Skin epidermis (tissue), 12 donors: Measurements from ENCODE around the gene GRIN2A.

Experiments
- H3K27ac ChIP-seq, 21 experiments: fragments of 200-600 bp; sonication (generic) in 11 of 21; one replicate each; pipeline ENCODE4 v1.5.0; 2020; ENCODE audit warnings: mild to moderate bottlenecking in 3 of 21, inconsistent platforms in 2 of 21, moderate library complexity in 2 of 21
- H3K4me3 ChIP-seq, 7 experiments: fragments of 200-600 bp; sonication (generic) in 2 of 7; one replicate each; pipeline ENCODE4 v1.5.0; 2020; ENCODE audit warnings: inconsistent platforms in 2 of 7, mild to moderate bottlenecking in 2 of 7, moderate library complexity in 1 of 7

The GRIN2A gene

DNA sequence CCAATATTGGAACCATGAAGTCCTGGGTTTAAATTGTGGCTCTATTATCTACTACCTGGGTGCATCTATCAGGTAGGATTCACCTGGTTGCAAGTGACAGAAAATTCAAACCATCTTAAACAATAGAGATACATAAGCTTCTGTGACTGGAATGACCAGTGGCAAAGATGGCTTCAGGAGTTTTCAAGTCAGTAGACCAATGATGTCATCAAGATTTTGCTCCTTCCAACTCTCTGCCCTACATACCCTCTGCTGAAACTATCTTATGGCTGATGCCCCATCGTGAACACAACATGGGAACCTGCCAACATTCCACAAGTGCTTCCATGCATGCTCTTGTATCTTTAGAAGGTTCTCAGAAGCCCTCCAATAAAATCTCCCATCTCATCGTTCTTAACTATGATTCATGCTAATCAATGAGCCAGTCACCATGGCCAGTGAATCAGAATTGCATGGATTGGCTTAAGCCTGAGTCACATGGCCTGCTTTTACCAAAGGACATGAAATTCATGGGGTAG, 180.9 kb downstream of the GRIN2A start:
- no peak overlapping the region for H3K4me3 ChIP-seq
- H3K27ac ChIP-seq: no peak overlapping the region

DNA sequence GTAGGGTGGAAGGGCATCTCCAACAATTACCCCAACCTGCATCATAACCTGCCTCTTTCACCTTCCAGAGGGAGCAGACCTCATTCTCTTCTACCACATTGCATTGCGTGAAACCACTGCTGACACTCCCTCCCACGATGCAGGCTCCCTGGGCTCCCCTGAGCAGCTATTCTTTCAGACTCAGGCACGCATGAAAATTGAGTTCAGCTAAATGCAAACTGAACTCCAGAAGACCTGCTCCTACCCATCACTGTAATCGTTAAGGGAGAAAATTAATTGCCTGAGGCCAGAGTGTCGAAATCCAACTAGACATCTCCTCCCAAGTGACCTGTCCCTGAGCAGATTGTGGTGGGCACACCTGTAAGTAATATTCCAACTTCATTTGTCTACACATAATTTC, 186.0 kb downstream of the GRIN2A start:
- no peak overlapping the region for H3K4me3 ChIP-seq
- no peak overlapping the region for H3K27ac ChIP-seq

DNA sequence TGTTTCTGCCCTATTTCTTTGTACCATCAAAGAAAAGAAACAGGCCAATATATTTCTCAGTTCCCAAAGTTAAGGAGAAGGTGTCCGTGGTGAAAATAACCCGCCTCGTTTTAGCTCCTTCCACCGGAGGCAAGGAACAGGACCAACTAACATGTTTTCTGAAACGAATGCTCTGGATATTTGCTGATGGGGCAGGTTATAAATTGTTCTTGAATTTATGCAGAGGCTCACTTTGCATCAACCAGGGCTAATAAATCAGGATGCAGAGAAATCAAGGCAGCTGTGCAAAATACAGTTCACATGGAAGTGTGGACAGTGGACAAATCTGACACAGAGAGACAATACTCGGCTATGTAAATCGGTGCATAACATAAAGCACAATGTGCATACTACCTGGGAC, 189.8 kb downstream of the GRIN2A start:
- no peak overlapping the region for H3K27ac ChIP-seq

DNA sequence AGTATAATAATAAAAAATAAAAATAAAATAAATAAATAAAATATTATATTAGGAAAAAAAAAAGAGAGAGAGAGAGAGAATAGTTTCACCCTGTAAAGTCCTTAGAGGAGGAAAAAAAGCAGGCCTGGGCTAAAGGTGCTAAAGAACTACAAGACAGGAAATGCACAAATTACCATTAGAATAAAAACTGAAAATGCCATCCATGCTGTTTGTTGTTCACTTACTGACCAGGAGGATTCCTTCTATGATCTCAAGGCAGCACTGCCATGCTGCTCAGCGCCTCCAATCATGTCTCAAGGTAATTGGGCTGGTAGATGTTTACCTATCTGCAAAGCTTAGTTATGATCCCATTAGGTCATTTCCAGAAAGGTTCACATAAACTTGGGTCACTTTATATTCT, 201.2 kb downstream of the GRIN2A start:
- Histone ChIP-seq H3K27ac (no peak overlapping the region), H3K4me3 (no peak overlapping the region)

More for the DNA sequence above, 189.8 kb downstream of the GRIN2A start:
- H3K4me3 ChIP-seq: no peak overlapping the region

DNA sequence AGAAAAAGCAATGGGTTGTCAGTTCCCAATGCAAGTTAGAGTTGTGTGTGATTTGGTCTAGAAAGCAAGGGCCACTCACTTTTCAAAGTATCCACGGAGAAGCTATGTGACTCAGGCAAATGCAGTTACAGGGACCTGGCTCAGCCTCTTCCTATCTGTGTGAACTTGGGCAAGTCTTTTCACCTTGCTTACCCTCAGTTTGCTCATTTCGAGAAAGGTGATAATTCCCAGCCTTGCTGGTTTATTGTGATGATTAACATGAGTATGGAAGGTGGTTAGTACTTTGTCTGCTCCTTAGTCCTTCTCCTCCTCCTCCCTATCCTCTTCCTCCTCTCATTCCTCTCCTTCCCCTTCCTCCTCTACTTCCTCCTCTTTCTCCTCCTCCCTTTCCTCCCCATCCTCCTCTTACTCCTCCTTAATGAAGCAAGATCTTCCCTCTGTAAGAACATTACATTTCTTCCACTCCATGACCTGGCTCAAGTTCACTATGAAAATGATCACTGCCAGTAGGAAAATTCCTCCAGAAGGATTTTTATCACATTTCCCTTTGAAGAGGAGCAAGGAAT, 204.0 kb downstream of the GRIN2A start:
- Histone ChIP-seq H3K4me3 (no peak overlapping the region), H3K27ac (no peak overlapping the region)

DNA sequence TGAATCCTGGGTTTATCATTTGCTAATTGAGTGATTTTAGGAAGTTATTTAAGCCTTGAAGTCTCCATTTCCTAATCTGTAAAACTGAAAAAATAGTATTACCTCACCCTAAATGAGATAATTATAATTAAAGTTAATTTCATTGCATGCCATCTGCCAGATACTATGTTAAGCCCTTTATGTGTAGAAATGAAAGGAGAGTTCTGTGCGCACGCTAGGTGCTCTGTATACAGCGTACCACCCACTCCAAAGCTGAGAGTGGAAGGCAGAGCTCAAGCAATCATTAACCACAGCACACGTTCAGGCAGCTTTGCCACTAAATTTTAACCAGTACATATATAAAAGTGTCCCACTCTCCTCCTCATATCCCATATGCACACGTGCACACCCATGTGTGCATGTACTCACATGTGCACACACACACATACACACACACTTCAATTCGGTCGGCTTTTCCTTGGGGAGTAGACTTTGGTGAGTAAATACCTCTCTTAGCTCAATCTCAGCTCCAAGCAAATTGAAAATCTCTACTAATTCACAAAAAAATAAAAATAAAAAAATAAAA, 204.8 kb downstream of the GRIN2A start:
- no peak overlapping the region for H3K4me3 ChIP-seq
- no peak overlapping the region for H3K27ac ChIP-seq

DNA sequence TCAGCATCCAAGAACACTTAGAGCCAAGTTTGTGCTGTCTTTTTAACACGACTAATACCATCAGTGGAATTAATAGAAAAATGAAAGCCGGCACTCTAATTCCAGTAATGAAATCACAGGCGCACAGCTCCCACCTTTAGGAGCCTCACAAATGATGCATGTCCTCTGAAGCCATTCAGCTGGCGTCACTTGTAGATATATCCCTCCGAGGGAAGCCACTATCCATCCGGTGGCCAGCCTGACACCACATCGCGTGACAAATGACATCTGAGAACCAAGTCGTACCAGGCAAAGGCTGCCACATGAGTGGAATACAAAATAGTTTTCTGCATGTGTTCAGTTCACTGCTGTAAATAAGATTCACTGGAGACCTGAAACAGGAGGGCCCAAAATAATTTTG, 205.6 kb downstream of the GRIN2A start:
- H3K4me3 ChIP-seq: no peak overlapping the region
- H3K27ac ChIP-seq: no peak overlapping the region

DNA sequence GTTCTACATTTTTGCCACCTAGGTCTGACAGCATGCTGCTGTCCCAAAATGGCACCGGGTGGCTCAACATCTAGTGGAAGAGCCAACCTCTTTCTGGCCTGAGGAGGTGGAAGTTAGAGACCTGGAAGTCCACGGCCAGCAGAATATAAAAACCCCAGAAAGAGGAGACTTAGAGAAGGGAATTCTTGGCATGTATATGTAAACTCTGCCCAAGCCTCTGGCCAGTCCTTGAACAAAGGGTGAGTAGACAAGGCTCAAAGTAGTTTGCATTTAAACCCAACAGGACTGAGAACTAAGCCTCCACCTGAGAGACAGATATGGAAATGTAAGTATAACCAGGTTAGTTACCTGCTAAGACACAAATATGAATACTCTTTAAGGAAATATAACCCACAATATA, 210.3 kb downstream of the GRIN2A start:
- Histone ChIP-seq H3K27ac (no peak overlapping the region), H3K4me3 (no peak overlapping the region)

DNA sequence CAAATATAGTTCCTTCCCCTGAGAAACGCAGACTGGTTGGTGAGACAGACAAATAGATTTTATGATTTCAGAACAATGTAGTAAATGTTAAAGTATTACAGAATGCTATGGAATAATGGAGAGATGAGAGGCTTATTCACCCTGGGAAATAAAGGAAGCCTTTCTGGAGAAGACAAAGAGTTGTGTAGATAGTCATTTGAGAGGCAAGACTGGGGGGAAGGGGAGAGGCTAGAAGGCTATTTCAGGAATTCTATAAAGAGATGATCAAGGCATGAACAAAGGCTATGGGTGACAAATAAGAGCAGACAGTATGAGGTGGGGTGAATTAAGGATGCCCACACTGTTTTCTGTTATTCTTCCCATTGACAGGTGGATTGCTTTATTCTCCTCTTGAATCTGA, 211.4 kb downstream of the GRIN2A start:
- Histone ChIP-seq H3K4me3 (no peak overlapping the region), H3K27ac (no peak overlapping the region)

DNA sequence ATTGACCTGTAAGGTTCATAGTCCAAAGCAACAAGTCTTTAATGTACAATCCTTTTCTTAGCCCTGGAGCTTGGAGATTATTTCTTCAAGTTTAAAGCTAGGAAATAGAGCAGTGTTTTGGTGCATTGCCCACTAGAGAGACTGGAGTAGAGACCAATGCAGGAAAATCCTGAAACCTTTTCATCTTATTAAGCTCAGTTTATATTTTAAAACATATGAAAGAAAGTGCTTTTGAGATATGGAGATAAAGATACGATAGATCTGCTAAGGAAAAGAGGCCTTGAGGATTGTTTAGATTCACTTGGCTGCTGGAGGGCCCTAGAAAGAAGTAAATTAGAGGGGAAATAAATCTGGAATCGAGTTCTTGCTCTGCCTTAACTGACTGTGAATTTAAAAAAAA, 212.0 kb downstream of the GRIN2A start:
- H3K27ac ChIP-seq: no peak overlapping the region
- H3K4me3 ChIP-seq: no peak overlapping the region

DNA sequence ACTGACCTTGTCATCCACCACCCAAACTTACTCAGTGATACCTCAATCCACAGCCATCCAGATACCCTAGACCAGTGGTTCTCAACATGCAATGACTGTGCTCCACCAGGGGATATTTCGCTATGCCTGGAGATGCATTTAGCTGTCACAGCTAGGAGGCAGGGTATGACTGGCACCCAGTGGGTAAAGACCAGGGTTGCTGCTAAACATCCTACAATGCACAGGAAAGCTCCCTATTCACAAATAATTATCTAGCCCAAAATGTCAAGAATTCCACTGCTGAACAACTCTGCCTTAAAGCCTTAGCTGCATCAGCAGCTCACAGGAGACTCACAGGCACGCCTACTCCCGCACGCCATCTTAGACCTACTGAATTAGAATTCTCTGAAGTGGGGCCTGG, 212.6 kb downstream of the GRIN2A start:
- Histone ChIP-seq H3K27ac (no peak overlapping the region), H3K4me3 (no peak overlapping the region)

DNA sequence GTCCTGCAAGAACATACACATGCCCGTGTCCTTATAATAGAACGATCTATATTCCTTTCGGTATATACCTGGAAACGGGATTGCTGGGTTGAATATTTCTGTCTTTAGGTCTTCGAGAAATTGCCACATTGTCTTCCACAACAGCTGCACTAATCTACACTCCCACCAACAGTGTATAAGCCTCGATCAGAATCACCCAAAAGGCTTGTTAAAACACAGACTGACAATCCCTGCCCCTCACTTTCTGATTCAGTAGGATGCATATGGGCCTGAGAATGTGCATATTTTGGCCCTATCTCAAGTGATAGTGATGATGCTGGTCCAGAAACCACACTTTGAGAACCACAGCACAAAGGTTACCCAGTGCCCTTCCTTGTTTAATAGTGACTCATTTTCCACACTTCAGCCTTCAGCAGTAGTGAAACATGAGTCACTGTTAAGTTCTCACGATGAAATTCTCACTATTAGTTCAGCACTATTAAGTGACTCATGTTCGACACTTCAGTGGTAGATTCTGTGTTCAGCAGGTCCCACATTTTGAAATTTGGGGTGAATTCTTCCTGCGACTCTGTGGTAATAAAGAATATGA, 215.6 kb downstream of the GRIN2A start:
- H3K27ac ChIP-seq: no peak overlapping the region

DNA sequence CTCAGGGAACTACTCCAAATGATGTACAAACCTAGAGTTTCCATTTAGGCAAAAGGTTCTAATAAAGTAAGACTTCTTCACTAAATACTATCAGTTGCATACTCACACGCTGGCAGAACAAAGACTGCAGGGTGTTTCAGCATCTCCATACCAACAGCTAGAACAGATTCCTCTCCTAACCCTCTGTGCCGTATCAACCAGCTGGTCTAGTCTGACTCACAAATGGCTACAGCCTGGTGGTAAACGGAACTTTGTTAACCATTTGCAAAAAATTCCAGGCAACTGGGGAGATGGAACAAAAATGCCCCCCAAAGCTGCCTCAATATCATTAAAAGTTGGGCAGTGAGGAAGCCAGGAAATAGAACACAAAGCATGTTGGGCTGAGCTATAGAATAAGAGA, 217.1 kb downstream of the GRIN2A start:
- Histone ChIP-seq H3K4me3 (no peak overlapping the region), H3K27ac (no peak overlapping the region)

More for the DNA sequence above, 215.6 kb downstream of the GRIN2A start:
- H3K4me3 ChIP-seq: no peak overlapping the region

DNA sequence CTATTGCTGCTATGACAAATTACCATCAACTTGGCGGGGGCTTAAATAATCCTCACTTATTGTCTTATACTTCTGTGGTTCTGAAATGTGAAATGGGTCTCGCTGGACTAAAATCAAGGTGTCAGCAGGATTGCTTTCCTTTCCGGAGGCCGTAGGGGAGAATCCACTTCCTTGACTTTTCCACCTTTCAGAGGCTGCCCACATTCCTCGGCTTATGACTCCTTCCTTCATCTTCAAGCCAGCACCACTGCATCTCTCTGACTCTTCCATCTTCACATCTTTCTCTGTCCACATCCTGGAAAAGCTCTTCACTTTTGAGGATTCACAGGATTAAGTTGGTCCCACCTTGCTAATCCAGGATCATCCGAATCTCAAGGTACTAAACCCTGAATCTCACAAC, 217.8 kb downstream of the GRIN2A start:
- H3K27ac ChIP-seq: no peak overlapping the region
- H3K4me3 ChIP-seq: no peak overlapping the region

DNA sequence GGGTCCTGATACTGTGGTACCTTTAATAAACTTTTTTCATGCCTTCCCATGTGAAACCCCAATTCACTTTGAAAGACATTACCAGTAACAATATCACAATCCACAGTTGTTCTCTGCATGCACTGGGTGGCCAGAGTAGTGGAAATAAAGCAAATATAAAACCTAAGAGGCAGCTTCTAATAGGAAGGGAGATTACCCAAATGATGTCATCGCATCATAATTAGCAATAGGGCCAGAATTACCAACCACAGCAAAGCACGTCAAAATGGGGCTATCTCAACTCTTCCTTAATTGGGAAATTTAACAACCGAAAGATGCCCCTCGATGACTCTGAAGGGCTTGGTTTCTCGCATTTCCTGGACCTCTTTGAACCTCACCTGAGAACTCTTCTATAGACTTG, 224.8 kb downstream of the GRIN2A start:
- H3K4me3 ChIP-seq: no peak overlapping the region

DNA sequence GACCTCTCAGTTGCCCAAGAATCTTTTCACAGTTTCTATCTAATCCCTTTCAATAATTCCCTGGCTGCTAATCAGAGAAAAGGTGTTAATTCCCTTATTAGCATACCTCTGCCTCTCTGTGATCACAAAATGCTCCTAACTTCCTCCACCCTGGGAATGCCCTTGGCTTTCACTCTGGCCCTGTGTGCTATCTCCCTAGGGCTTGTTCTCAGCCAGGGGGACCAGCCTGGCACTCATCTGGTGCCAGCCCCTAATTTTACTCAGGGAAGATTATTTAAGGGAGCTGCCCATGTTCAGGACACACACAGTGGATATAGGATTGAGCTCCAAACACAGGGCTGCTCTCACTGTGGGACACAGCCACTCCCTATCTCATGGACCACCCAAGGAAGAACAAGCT, 225.2 kb downstream of the GRIN2A start:
- H3K4me3 ChIP-seq: no peak overlapping the region
- no peak overlapping the region for H3K27ac ChIP-seq

More for the DNA sequence above, 224.8 kb downstream of the GRIN2A start:
- no peak overlapping the region for H3K27ac ChIP-seq

DNA sequence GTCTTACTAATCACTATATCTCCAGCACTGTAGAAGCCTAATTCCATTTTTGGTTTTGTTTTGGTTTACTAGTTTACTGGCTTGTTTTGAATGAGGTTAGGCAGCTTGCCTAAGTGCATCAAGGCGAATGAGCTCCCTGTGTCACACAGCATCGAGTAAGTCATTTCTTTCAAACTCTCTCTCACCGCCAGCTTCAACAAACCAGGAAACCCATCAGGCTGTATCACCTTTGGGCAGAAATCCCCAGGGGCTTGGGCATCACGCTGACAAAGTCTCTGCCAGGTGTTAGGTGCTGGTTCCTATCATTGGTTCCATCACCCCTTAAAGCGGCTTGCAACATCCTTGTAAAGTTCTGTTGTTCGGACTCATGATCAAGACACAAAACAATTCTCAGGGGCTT, 226.6 kb downstream of the GRIN2A start:
- H3K27ac ChIP-seq: no peak overlapping the region
- no peak overlapping the region for H3K4me3 ChIP-seq

DNA sequence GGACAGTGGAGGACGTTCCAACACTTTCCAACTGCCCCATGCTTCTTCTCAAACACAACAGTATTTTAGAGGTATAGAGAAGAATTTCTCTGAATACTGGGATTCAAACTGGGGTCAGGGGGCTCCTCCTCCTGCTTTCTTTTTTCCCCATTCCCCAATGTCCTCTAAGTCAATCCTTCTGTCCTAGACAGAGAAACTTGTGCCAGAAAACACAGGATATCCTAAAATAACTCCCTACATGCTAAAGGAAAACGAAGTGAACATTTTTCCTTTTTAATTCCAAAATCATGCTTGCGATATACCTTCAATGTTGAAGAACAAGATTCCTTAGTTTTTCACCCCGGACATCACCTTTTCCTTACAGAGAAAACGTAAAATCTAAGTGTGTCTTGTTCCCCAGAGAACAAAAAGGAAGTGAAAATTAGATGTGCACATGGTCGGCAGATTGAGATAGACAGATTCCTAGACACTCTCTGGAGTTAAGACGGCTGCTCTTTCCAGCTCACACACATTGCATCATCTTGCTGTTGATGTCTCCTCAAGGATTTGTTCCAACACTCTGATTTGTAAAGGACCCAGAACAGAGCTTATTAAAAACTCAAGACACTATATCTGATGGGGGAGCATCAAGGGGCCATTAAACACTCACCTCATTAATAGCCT, 228.2 kb downstream of the GRIN2A start:
- H3K27ac ChIP-seq: no peak overlapping the region
- no peak overlapping the region for H3K4me3 ChIP-seq

DNA sequence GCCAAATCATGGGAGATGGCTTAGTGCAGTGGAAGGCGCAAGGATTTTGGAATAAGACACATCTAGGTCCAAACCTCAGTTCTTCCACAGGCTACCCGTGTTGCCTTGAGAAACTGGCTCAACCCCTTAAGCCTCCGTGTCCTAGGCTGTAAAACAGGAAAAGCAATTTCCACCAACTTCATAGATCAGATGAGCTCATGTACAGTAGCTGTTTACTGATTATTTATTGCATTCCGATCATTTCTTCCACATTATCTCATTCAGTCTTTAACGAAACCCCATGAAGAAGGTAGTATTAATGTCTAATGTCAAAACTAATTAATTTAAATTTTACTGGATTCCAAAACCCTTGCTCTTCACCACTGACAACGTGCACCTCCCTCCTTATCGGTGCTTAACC, 231.6 kb downstream of the GRIN2A start:
- Histone ChIP-seq H3K4me3 (no peak overlapping the region), H3K27ac (no peak overlapping the region)

DNA sequence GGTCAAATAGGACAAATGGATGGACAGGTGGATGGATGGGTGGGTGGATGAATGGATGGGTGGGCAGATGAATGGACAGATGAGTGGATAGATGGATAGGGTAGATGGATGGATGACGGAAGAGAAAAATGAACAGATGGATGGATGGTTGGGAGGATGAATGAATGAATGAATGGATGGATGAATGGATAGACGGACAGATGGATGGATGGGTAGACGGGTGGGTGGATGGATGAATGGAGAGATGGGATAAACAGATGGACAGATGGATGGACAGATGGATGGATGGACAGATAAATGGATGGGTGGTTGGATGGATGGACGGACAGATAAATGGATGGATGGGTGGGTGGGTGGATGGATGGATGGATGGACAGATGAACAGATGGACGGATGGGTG, 232.8 kb downstream of the GRIN2A start:
- H3K27ac ChIP-seq: no peak overlapping the region

DNA sequence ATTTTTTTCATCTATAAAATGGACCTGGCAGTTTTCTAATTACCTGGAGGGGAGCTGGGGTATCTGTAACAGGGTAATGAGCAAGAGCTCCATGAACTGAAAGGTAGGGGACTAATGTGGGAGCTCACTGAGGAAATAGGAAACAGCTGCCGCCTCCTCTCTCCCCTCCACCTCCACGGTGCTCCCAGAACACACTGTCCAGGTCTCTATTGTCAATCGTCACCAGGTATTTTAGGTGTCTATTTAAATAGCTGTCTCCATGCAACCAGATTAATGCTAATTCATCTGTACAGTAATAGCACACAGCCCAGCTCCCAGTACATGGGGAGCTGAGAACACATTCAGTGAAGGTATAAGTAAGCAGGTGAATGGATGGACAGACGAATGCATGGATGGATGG, 233.3 kb downstream of the GRIN2A start:
- Histone ChIP-seq H3K27ac (no peak overlapping the region), H3K4me3 (no peak overlapping the region)

More for the DNA sequence above, 232.8 kb downstream of the GRIN2A start:
- H3K4me3 ChIP-seq: no peak overlapping the region
